Prostate gland (tissue), 2 donors: Measurements from ENCODE around the gene ATP7A. TPM values are rescaled to one million over a fixed set of nuclear protein-coding genes. Genes with fewer than 3 reads are reported as not detected.
A peak's percentile ranks its signal among the peaks of the same experiment; 100 is the strongest.

Experiments
- DNase-seq: peaks from one replicate; pipeline ENCODE4 v3.0.0-alpha.2; 2019; ENCODE audit warnings: low spot score
- H3K27ac ChIP-seq, 2 donors: fragments of 200-600 bp; sonication (generic); 2 replicates each; pipeline ENCODE4 v1.5.1; 2017 to 2019
- H3K27me3 ChIP-seq: fragments of 200-600 bp; sonication (generic); replicated peaks from 2 replicates; pipeline ENCODE4 v1.5.1; 2019; ENCODE audit not compliant: insufficient read depth
- H3K36me3 ChIP-seq, 2 donors: fragments of 200-600 bp; sonication (generic); 1 replicate in 1 of 2; 2 replicates in 1 of 2; pipeline versions ENCODE4 v1.5.1 to v1.8.1; 2017 to 2019
- H3K4me1 ChIP-seq: fragments of 200-600 bp; sonication (generic); replicated peaks from 2 replicates; pipeline ENCODE4 v1.5.1; 2019
- H3K4me3 ChIP-seq, 2 donors: fragments of 200-600 bp; sonication (generic); 2 replicates each; pipeline ENCODE4 v1.5.1; 2017 to 2019
- H3K9me3 ChIP-seq: fragments of 200-600 bp; sonication (generic); 2 replicates; pipeline ENCODE4 v1.5.1; 2017
- CTCF ChIP-seq, 4 experiments: fragments of 200-600 bp in 2 of 4; fragments of 450-650 bp in 2 of 4; sonication (generic) in 2 of 4; IDR thresholded peaks; 1 replicate in 3 of 4; 2 replicates in 1 of 4; pipeline ENCODE4 v1.5.1; 2016 to 2019; ENCODE audit warnings: antibody characterized with exemption in 4 of 4, mild to moderate bottlenecking in 2 of 4, moderate library complexity in 2 of 4
- POLR2A ChIP-seq: fragments of 450-650 bp; IDR thresholded peaks from one replicate; pipeline ENCODE4 v1.6.1; 2016; ENCODE audit warnings: antibody characterized with exemption, mild to moderate bottlenecking
- POLR2AphosphoS5 ChIP-seq: sonication (generic); formaldehyde crosslinking; IDR thresholded peaks from one replicate; pipeline ENCODE4 v1.6.1; 2017; ENCODE audit warnings: antibody characterized with exemption
- WGBS: methylation state at CpG from one replicate; pipeline ENCODE4 v1.1.5; 2018; 5-methylcytosine and 5-hydroxymethylcytosine counted together
- intact Hi-C: fragments of 100-400 bp; cut with DNase I; formaldehyde crosslinking; loops from one replicate; pipeline ENCODE4 v1.14.2; 2022
- total RNA-seq, 2 donors: library from RNA; depleted of rRNA; stranded (reverse); fragments of >200 nt; gene quantifications; one replicate each; pipeline ENCODE4 v1.1.0, GENCODE V29; 2016

ATP7A gene
- total RNA-seq, 2 donors from 2014 or later: 9.8 to 15.1 TPM

GRCh38 chrX:77949840-77950239 lies 39.3 kb downstream of the ATP7A start:
- TF ChIP-seq POLR2A (no peak), POLR2AphosphoS5 (peak; percentile 21)
- intact Hi-C loops: no loop called here
- Histone ChIP-seq H3K36me3 (no peaks in the 10 kb centered on the region), H3K27me3 (no peaks in the 10 kb centered on the region), H3K27ac (no peak overlapping the region), H3K9me3 (no peaks in the 10 kb centered on the region), H3K4me1 (no peaks in the 10 kb centered on the region), H3K4me3 (no peak overlapping the region)
- DNase-seq: peak; percentile 24
- 6% methylated on average over 2 of the region's 2 CpGs for WGBS

- no peaks in the 10 kb centered on the region for H3K9me3 ChIP-seq
- DNase-seq: no peak
- no peaks in the 10 kb centered on the region for H3K36me3 ChIP-seq
- H3K4me3 ChIP-seq: no peak overlapping the region
- H3K27me3 ChIP-seq: no peaks in the 10 kb centered on the region
- WGBS: 94% methylated on average over 1 of the region's 1 CpG
- intact Hi-C loops: no loop called here
- no peak for TF ChIP-seq CTCF (IDR thresholded peaks at IDR 0.05)
- TF ChIP-seq POLR2AphosphoS5: no peak
- TF ChIP-seq POLR2A: no peak
- H3K4me1 ChIP-seq: no peaks in the 10 kb centered on the region
- no peak overlapping the region for H3K27ac ChIP-seq
Observed at GRCh38 chrX:77952173-77952572, 41.7 kb downstream of the ATP7A start.

GRCh38 chrX:77953302-77953701 lies 42.8 kb downstream of the ATP7A start:
- H3K4me1 ChIP-seq: no peaks in the 10 kb centered on the region
- TF ChIP-seq CTCF (IDR thresholded peaks at IDR 0.05) (no peak), POLR2A (no peak), POLR2AphosphoS5 (no peak)
- no peak overlapping the region for H3K4me3 ChIP-seq
- H3K27me3 ChIP-seq: no peaks in the 10 kb centered on the region
- H3K9me3 ChIP-seq: no peaks in the 10 kb centered on the region
- intact Hi-C loops: no loop called here
- H3K27ac ChIP-seq: no peak overlapping the region
- no peak for DNase-seq
- no peaks in the 10 kb centered on the region for H3K36me3 ChIP-seq
- 5% methylated on average over 1 of the region's 1 CpG for WGBS

DNA sequence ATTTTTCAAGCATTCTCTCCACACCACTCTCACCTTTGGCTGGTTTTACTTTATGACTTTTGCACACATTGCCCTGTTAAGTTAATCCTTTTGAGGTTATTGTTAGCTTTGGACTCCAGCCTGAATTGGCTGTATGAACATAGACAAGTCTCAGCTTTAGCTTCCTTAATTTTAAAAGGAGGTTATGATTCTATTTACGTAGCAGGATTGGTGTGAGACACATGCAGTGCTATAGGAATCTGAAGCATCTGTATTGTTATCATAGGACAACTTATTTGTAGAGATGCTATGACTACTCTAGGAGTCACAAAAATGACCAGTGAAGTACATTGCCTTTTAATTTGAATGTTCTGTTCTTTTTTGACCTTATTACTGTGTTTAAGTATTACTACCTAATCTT lies 43.2 kb downstream of the ATP7A start:
- 13% methylated on average over 1 of the region's 1 CpG for WGBS
- H3K4me1 ChIP-seq: no peaks in the 10 kb centered on the region
- H3K27ac ChIP-seq: no peak overlapping the region
- H3K9me3 ChIP-seq: no peaks in the 10 kb centered on the region
- intact Hi-C loops: no loop called here
- DNase-seq: peak; percentile 5
- H3K36me3 ChIP-seq: no peaks in the 10 kb centered on the region
- no peaks in the 10 kb centered on the region for H3K27me3 ChIP-seq
- no peak for TF ChIP-seq POLR2A
- no peak for TF ChIP-seq CTCF (IDR thresholded peaks at IDR 0.05)
- TF ChIP-seq POLR2AphosphoS5: no peak
- no peak overlapping the region for H3K4me3 ChIP-seq

GRCh38 chrX:77960567-77960966 lies 50.1 kb downstream of the ATP7A start:
- no peak for DNase-seq
- Histone ChIP-seq H3K4me1 (no peaks in the 10 kb centered on the region), H3K27ac (no peak overlapping the region), H3K27me3 (no peaks in the 10 kb centered on the region), H3K9me3 (no peaks in the 10 kb centered on the region), H3K4me3 (no peak overlapping the region), H3K36me3 (no peaks in the 10 kb centered on the region)
- 71% methylated on average over 1 of the region's 1 CpG for WGBS
- no peak for TF ChIP-seq POLR2A
- TF ChIP-seq POLR2AphosphoS5: no peak
- TF ChIP-seq CTCF (IDR thresholded peaks at IDR 0.05): no peak
- intact Hi-C loops: no loop called here
